A549 (cell line): ENCODE results near the gene BNC2.

ENCODE experiments used
- CBX2 ChIP-seq: fragments of 200-600 bp; sonication (generic); IDR thresholded peaks from 2 replicates; pipeline ENCODE4 v1.6.1; 2016; ENCODE audit warnings: low read depth, mild to moderate bottlenecking, borderline replicate concordance
- POLR2A ChIP-seq: IDR thresholded peaks from 2 replicates; pipeline ENCODE4 v1.6.1; 2012; ENCODE audit warnings: mild to moderate bottlenecking, low read length
- TF ChIP-seq, protein P1 (sequence below): fragments of >200 bp; sonication (Bioruptor Twin); formaldehyde crosslinking; IDR thresholded peaks from 3 replicates; pipeline ENCODE4 v1.5.1; 2016

DNA sequence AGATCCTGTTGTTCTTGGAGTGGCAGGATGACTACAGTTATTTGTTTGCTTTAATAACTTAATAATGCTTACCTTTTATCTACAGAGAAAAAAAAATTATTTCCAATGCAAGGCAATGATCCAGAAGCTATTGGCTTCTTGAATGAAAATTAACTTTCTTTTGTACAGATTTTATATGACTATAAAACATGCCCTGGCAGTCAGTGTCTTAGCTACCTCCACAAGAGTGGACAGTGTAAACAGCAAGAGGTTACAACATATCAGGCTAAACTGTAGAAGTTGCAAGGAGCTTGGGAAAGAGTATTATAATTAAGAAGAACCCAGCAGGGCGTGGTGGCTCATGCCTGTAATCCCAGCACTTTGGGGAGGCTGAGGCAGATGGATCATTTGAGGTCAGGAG lies 49.1 kb downstream of the BNC2 start:
- TF ChIP-seq, protein P1, sequence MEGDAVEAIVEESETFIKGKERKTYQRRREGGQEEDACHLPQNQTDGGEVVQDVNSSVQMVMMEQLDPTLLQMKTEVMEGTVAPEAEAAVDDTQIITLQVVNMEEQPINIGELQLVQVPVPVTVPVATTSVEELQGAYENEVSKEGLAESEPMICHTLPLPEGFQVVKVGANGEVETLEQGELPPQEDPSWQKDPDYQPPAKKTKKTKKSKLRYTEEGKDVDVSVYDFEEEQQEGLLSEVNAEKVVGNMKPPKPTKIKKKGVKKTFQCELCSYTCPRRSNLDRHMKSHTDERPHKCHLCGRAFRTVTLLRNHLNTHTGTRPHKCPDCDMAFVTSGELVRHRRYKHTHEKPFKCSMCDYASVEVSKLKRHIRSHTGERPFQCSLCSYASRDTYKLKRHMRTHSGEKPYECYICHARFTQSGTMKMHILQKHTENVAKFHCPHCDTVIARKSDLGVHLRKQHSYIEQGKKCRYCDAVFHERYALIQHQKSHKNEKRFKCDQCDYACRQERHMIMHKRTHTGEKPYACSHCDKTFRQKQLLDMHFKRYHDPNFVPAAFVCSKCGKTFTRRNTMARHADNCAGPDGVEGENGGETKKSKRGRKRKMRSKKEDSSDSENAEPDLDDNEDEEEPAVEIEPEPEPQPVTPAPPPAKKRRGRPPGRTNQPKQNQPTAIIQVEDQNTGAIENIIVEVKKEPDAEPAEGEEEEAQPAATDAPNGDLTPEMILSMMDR: no peak
- TF ChIP-seq POLR2A: no peak
- no peak for TF ChIP-seq CBX2
